Adrenal gland (tissue), 12 donors: ENCODE results near the gene TMEM132C. TPM values are rescaled to one million over a fixed set of nuclear protein-coding genes. Genes with fewer than 3 reads are reported as not detected.

Source experiments
- DNase-seq, 7 donors: peaks; one replicate each; pipeline ENCODE4 v3.0.0-alpha.2; 2019 to 2020
- H3K27ac ChIP-seq, 5 donors: fragments of 200-600 bp; sonication (generic) in 4 of 5; 1 replicate in 3 of 5; 2 replicates in 2 of 5; pipeline versions ENCODE4 v1.5.1 to v1.8.0; 2016 to 2020; ENCODE audit warnings: mild to moderate bottlenecking in 1 of 5
- H3K27me3 ChIP-seq: fragments of 200-600 bp; 2 replicates; pipeline ENCODE4 v1.8.0; 2021
- H3K36me3 ChIP-seq, 2 donors: fragments of 200-600 bp; replicated peaks in 1 of 2; 1 replicate in 1 of 2; 2 replicates in 1 of 2; pipeline versions ENCODE4 v1.5.1 to v1.8.0; 2018 to 2022
- H3K4me1 ChIP-seq, 2 donors: fragments of 200-600 bp; replicated peaks in 1 of 2; 1 replicate in 1 of 2; 2 replicates in 1 of 2; pipeline versions ENCODE4 v1.5.1 to v1.8.0; 2018 to 2021
- H3K4me3 ChIP-seq, 4 donors: fragments of 200-600 bp; sonication (generic) in 3 of 4; one replicate each; pipeline ENCODE4 v1.5.1; 2016 to 2018
- H3K9me3 ChIP-seq, 3 donors: fragments of 200-600 bp; sonication (generic) in 1 of 3; replicated peaks in 1 of 3; 1 replicate in 2 of 3; 2 replicates in 1 of 3; pipeline versions ENCODE4 v1.5.1 to v1.8.0; 2016 to 2021
- CTCF ChIP-seq, 6 experiments: fragments of 450-650 bp in 4 of 6; fragments of 200-600 bp in 2 of 6; sonication (generic) in 1 of 6; IDR thresholded peaks; 1 replicate in 5 of 6; 2 replicates in 1 of 6; pipeline versions ENCODE4 v1.5.1 to v1.8.0; 2016 to 2021; ENCODE audit warnings: antibody characterized with exemption in 6 of 6, mild to moderate bottlenecking in 2 of 6, moderate library complexity in 1 of 6
- POLR2A ChIP-seq, 2 donors: fragments of 450-650 bp; IDR thresholded peaks; one replicate each; pipeline ENCODE4 v1.6.1; 2017; ENCODE audit warnings: antibody characterized with exemption in 2 of 2, mild to moderate bottlenecking in 2 of 2, moderate library complexity in 1 of 2
- WGBS, 4 donors: extraction: QIAGEN DNeasy Blood & Tissue Kit in 2 of 4; methylation state at CpG; one replicate each; pipeline versions ENCODE4 v1.1.5 to v1.1.7; 2013 to 2017; 5-methylcytosine and 5-hydroxymethylcytosine counted together
- intact Hi-C, 2 donors: fragments of 100-400 bp; cut with DNase I; formaldehyde crosslinking; loops; one replicate each; pipeline versions ENCODE4 v1.14.1 to v1.15.0; 2022 to 2023
- polyA plus RNA-seq, 3 donors: library from polyadenylated mRNA; stranded (reverse); fragments of 200-250 nt in 2 of 3; fragments of 350-450 nt in 1 of 3; fragmentation: Illumina TruSeq in 1 of 3; extraction: RNeasy Lipid Tissue Mini Kit (QIAGEN cat#74804) in 1 of 3; gene quantifications; one replicate each; pipeline ENCODE4 v1.2.3, GENCODE V29; 2013 to 2014
- total RNA-seq, 9 donors: library from RNA; depleted of rRNA in 4 of 9; stranded (reverse); fragments of >200 nt in 4 of 9; fragments of 120-200 nt in 1 of 9; fragmentation: NEBNext Ultra II Directional in 1 of 9; extraction: Animal tissue kit (Norgen Biotek cat#: 25700) in 1 of 9; gene quantifications; one replicate each; pipeline versions ENCODE4 v1.1.0 to v1.2.4, GENCODE V29; 2013 to 2023
- donor health status: healthy with polysubstance abuse.
- donor health status: Bipolar disorder and iron deficiency.
- donor health status: DM: yes; HTN: yes; CAD: no.
- donor health status: DM: no; HTN: no; CAD: no.
- donor health status: DM: no; HTN: no; CAD: no.
- donor health status: DM: yes; HTN: yes; CAD: no.

The TMEM132C gene
- total and polyA plus RNA-seq, 12 donors: 1.2 to 4.2 (median 2.5) TPM

GRCh38 chr12:128509170-128509569 lies 242.2 kb downstream of the TMEM132C start:
- Histone ChIP-seq H3K27me3 (no peaks in the 10 kb centered on the region), H3K27ac (no peak overlapping the region), H3K4me1 (no peaks in the 10 kb centered on the region), H3K4me3 (no peak overlapping the region), H3K36me3 (no peaks in the 10 kb centered on the region), H3K9me3 (no peaks in the 10 kb centered on the region)
- no peak for DNase-seq
- TF ChIP-seq POLR2A (IDR thresholded peaks at IDR 0.05) (no peak), CTCF (IDR thresholded peaks at IDR 0.05) (no peak)
- 82 to 85% (median 84%) methylated on average over 4 of the region's 4 CpGs for WGBS, 4 donors
- intact Hi-C loops: no loop called here

- DNase-seq: peak in 1 of 7 donors; percentile 15
- Histone ChIP-seq H3K9me3 (no peaks in the 10 kb centered on the region), H3K4me3 (no peak overlapping the region)
These were observed 243.5 kb downstream of the TMEM132C start for GRCh38 chr12:128510511-128510910.

GRCh38 chr12:128513331-128513730 lies 246.4 kb downstream of the TMEM132C start:
- intact Hi-C loops: no loop called here
- no peak overlapping the region for H3K4me3 ChIP-seq
- 59 to 74% (median 64%) methylated on average over 6 of the region's 6 CpGs for WGBS, 4 donors
- no peaks in the 10 kb centered on the region for H3K4me1 ChIP-seq
- peak in 1 of 7 donors; percentile 5 for DNase-seq
- no peaks in the 10 kb centered on the region for H3K27me3 ChIP-seq
- H3K27ac ChIP-seq: no peak overlapping the region
- no peaks in the 10 kb centered on the region for H3K36me3 ChIP-seq
- H3K9me3 ChIP-seq: no peaks in the 10 kb centered on the region
- no peak for TF ChIP-seq POLR2A (IDR thresholded peaks at IDR 0.05)
- no peak for TF ChIP-seq CTCF (IDR thresholded peaks at IDR 0.05)

More at GRCh38 chr12:128510511-128510910, 243.5 kb downstream of the TMEM132C start:
- Histone ChIP-seq H3K27me3 (no peaks in the 10 kb centered on the region), H3K4me1 (no peaks in the 10 kb centered on the region), H3K27ac (no peak overlapping the region), H3K36me3 (no peaks in the 10 kb centered on the region)
- 78 to 90% (median 82%) methylated on average over 4 to 8 of the region's 8 CpGs for WGBS, 4 donors
- intact Hi-C loops: no loop called here
- TF ChIP-seq CTCF (IDR thresholded peaks at IDR 0.05): no peak
- TF ChIP-seq POLR2A (IDR thresholded peaks at IDR 0.05): no peak

- H3K27ac ChIP-seq: no peak overlapping the region
- WGBS, 4 donors: 55 to 78% (median 68%) methylated on average over 6 of the region's 6 CpGs
- TF ChIP-seq POLR2A (IDR thresholded peaks at IDR 0.05) (no peak), CTCF (IDR thresholded peaks at IDR 0.05) (no peak)
- intact Hi-C loops: no loop called here
- H3K27me3 ChIP-seq: no peaks in the 10 kb centered on the region
- H3K36me3 ChIP-seq: no peaks in the 10 kb centered on the region
- no peaks in the 10 kb centered on the region for H3K9me3 ChIP-seq
- no peak for DNase-seq
- H3K4me1 ChIP-seq: no peaks in the 10 kb centered on the region
- no peak overlapping the region for H3K4me3 ChIP-seq
These were observed 246.9 kb downstream of the TMEM132C start for GRCh38 chr12:128513831-128514230.
